HG02623 (cell line): Measurements from ENCODE around the gene FBLN1.
"Not testable (repeated sequence)": the region's sequence is repeated elsewhere in the genome, so short reads cannot be mapped to it uniquely, and the experiment has no call there.

Experiments used
- ATAC-seq: cut with Tn5 transposase; IDR thresholded peaks from one replicate; pipeline ENCODE4 v1.9.1; 2021; ENCODE audit warnings: moderate library complexity; ENCODE audit not compliant: unreplicated experiment

Gene FBLN1

DNA sequence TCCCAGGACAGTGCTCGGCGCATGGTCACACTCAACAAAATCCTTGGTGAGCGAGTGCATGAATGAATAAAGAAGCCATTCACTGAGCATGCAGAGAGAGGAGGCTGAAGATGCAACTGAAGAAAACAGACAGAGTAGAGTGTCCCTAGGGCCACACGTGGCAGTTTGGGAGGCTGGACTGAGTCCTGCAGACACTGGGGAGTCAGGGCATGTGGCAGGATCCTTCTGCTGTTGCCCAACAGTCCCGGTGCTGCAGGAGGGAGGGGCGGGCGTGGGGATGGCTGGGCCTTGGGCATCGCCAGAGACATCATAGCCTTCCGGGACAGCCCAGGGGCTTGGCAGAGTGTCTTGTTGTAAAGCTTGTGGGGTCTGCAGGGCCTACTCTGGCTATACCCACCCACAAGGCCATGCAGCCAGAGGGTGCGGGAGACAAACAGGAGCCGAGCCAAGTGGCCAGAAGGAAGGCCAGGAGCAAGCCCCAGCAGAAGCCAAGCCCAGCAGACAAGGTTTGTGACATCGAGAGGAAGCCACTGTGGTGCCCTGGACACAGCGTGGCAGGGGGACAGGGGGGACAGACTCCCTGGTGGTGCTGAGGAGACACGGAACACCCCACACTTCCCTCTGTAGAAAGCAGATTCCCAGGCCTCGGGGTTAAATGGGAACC is 26.7 kb upstream of the FBLN1 start:
- no peak for ATAC-seq

- no peak for ATAC-seq
Observed at GRCh38 chr22:45476814-45477213, 25.9 kb upstream of the FBLN1 start.

DNA sequence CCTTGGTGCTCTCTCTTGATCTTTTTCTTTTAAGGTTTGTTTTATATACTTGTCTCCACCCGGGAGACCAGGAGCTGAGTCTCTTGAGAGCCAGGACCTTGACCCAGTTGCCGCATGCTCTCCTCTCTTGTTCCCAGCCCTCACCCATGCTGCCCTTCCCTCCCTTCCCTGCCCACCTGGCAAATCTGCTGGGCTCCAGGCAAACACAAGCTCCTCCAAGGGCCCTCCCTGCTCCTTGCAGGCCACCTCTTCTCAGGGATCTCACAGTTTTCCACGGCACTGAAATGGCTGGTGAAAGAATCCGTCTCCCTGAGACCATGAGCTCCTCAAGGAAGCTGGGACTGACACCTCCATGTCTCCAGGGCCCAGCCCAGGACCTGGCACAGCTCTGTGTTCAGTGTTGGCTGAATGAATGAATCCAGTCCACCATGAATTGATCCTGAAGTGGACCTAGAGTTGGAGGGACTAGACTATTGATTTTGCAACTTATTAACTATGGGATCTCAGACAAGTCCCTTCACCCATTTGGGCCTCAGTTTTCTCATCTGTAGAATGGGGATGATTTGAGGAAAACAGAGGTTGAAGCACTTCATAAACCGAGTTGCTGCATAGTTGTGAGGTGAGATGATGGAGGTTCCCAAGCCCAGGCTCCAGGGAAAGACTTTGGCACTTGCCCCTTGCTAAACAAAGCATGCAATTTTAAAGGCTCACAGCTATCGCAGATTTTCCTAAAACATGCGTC is 25.1 kb upstream of the FBLN1 start:
- ATAC-seq, result no peak

DNA sequence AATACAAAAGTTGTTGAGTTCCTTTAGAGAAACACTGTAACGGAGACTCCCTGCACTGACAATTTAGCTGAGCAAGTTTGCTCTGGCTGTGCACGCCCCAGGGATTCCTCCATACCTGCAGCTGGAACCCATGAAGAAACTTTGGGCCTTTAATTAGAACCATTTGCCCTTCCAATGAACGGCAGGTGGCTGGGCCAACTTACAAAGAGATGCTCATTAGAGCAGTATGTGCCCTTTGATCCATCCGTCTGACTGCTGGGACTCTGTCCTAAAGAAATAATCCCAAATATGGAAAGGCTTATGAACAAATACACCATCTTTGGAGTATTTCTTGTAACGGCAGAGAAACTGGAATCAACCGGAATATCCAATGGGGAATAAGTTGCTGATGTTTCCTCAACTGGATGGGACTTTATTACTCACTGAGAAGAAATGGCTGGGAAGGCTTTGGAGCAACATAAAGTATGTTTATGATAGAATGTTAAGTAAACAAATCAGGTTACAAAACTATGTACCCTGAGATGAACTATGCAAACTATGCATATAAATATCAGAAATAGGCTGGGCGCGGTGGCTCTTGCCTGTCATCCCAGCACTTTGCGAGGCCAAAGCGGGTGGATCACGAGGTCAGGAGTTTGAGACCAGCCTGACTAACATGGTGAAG is 24.4 kb upstream of the FBLN1 start:
- ATAC-seq, result no peak

GRCh38 chr22:45480717-45481116 is 22.0 kb upstream of the FBLN1 start:
- ATAC-seq, result no peak

DNA sequence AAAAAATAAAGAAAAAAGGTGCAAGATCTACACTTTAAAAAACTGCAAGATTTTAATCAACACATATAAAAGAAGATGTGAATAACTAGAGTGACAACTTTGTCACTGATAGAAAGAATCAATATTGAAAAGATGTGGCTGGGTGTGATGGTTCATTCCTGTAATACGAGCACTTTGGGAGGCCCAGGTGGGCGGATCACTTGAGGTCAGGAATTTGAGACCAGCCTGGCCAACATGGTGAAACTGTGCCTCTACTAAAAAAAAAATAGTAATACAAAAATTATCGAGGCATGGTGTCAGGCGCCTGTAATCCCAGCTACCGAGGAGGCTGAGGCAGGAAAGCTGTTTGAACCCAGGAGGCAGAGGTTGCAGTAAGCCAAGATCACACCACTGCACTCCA is 21.0 kb upstream of the FBLN1 start:
- ATAC-seq, result no peak

DNA sequence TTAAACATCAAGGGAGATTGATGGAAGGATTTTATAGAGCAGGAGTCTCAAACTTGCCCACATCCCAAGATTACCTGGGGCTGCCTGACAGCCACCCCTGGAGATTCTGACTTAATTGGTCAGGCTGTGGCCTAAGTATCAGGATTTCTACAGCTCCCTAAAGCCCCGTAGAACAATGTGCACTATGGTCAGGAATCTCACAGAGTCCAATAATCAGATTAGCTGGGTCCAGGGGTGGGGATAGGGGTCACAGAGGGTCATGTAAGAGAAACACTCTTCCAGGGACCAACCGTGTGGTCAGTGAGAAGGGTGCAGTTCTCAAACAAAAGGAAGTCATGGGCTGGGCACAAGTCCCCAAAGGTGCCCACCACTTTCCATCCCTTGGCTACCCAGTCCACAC is 20.5 kb upstream of the FBLN1 start:
- no peak for ATAC-seq

- ATAC-seq, result no peak
Observed at GRCh38 chr22:45483319-45483718, 19.4 kb upstream of the FBLN1 start.

DNA sequence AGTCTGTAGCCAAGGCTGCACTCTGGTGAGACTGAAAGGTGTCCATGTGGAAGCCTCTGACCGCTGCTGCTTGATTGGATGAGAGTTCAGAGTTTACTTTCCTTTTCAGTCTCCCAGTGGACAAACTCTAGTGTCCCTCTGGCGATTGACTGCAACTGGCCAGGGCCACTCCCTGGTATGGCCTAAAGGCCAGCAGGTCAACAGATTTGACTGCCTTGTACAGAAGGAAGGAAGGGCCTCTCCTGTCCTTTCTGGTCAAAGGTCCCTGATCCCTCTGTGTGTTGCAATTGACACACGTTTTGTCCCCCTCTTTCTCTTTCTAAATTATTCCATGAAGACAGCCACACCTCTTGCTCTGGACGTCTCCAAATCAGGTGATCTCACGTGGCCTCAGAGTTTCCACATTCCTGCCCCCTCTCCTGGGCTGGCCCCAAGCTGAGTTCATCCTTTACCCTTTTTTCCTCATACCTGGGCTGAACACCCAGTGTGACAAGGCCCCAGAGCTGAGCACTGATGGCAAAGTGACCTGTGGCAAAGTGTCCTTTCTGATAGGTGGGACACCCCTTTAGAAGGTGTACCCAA is 18.7 kb upstream of the FBLN1 start:
- no peak for ATAC-seq

- no peak for ATAC-seq
Observed at GRCh38 chr22:45484742-45485141, 17.9 kb upstream of the FBLN1 start.

- ATAC-seq, result no peak
Observed at GRCh38 chr22:45485261-45485660, 17.4 kb upstream of the FBLN1 start.

GRCh38 chr22:45488764-45489370 is 13.8 kb upstream of the FBLN1 start:
- no peak for ATAC-seq

- ATAC-seq, result no peak
Observed at GRCh38 chr22:45490836-45491235, 11.8 kb upstream of the FBLN1 start.

DNA sequence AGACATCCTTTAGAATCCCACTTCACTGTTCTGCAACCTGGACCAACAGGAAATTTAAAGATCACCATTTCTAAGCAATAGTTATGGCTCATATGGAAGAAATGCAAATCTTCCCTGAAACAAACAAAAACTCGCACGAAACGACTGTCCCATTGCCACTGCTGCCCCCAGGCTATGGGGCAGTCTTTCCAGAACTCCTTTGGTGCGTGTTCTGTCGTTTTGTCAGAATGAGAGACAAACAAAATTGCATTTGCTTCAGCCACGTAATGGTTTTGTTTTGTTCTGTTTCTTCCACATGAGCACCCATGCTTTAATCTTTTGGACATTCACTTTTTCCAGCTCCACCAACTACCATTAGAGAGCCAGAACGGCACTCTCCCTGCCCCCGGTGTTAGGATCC is 10.8 kb upstream of the FBLN1 start:
- ATAC-seq, result no peak

DNA sequence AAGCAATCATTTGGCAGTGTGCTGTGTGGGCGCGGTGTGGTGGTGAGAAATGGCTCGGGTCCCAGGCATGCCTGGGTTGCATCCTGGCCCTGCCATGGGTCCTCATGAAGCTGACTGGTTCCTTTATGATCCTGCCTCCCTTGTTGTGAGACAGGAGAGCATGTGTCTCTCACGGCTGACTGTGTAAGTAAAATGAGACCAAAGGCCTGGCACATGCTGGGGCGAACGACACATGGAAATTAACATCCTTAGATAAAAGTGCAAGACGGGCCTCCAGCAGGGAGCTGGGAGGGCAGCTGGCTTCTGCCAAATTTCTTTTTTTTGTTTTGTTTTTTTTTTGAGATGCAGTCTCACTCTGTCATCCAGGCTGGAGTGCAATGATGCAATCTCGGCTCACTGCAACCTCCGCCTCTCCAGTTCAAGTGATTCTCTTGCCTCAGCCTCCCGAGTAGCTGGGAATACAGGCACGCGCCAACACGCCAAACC is 9.4 kb upstream of the FBLN1 start:
- no peak for ATAC-seq

GRCh38 chr22:45494306-45494705 is 8.4 kb upstream of the FBLN1 start:
- ATAC-seq, result not testable (repeated sequence)

GRCh38 chr22:45495616-45496015 is 7.1 kb upstream of the FBLN1 start:
- ATAC-seq, result not testable (repeated sequence)

GRCh38 chr22:45496451-45496941 is 6.2 kb upstream of the FBLN1 start:
- no peak for ATAC-seq

DNA sequence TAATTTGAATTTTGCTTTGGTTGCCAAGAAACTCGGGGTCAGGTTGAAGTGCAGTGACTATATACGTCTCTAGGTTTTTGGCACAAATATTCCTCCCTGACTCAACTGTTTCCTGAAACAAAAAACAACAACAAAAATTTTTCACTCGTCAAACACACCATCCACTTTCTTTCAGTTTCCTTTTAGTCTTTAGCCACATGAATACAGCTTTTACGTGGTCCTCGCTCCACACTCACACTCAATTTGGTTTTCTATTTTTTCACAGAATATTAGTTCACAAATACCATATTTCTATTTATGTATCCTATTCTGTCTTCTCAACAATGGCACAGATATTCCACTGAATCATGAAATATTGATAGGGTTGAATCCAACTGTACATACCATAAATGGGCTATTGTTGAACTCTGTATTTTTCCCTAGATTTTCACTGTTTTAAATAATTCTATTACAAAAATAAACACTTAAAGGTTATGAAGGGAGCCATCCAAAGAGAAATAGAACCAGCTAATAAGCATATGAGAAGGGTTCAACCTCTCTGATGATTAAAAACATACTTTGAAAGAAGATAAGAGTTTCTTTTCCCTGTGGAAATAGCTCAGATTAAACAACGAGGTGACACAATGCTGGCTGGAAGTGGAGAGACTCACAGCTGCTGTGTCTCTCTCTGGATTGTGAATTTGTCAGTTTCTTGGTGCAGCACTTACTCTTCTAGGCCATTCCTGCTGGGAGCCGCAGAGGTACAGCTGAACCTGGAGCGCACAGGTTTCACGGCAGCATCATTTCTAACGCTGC is 5.1 kb upstream of the FBLN1 start:
- no peak for ATAC-seq

GRCh38 chr22:45499746-45500145 is 2.9 kb upstream of the FBLN1 start:
- ATAC-seq, result no peak
